Testis (tissue), 3 donors: ENCODE measurements around the gene MYH3. TPM values are rescaled to one million over a fixed set of nuclear protein-coding genes. Genes with fewer than 3 reads are reported as not detected.

Experiments used
- DNase-seq: peaks from one replicate; pipeline ENCODE4 v3.0.0-alpha.2; 2019
- H3K27ac ChIP-seq, 2 donors: fragments of 200-600 bp; sonication (generic); one replicate each; pipeline ENCODE4 v1.5.1; 2019
- H3K27me3 ChIP-seq: fragments of 200-600 bp; sonication (generic); one replicate; pipeline ENCODE4 v1.5.1; 2019
- H3K36me3 ChIP-seq: fragments of 200-600 bp; sonication (generic); one replicate; pipeline ENCODE4 v1.5.1; 2017; ENCODE audit warnings: low read depth; ENCODE audit errors: missing control alignments
- H3K4me1 ChIP-seq: fragments of 200-600 bp; sonication (generic); one replicate; pipeline ENCODE4 v1.5.1; 2019
- H3K4me3 ChIP-seq, 2 donors: fragments of 200-600 bp; sonication (generic); one replicate each; pipeline ENCODE4 v1.5.1; 2017 to 2019
- H3K9me3 ChIP-seq: fragments of 200-600 bp; sonication (generic); one replicate; pipeline ENCODE4 v1.5.1; 2017
- CTCF ChIP-seq, 3 experiments: fragments of 450-650 bp in 2 of 3; fragments of 200-600 bp in 1 of 3; sonication (generic) in 1 of 3; IDR thresholded peaks; one replicate each; pipeline ENCODE4 v1.5.1; 2016 to 2019; ENCODE audit warnings: antibody characterized with exemption in 3 of 3, mild to moderate bottlenecking in 2 of 3, moderate library complexity in 1 of 3
- POLR2A ChIP-seq: fragments of 450-650 bp; IDR thresholded peaks from one replicate; pipeline ENCODE4 v1.6.1; 2017; ENCODE audit warnings: antibody characterized with exemption, mild to moderate bottlenecking, moderate library complexity
- WGBS, 2 donors: methylation state at CpG; one replicate each; pipeline ENCODE4 v1.1.5; 2018; 5-methylcytosine and 5-hydroxymethylcytosine counted together
- intact Hi-C: fragments of 100-400 bp; cut with DNase I; formaldehyde crosslinking; loops from one replicate; pipeline ENCODE4 v1.15.1; 2023; ENCODE audit warnings: low total_unique reads
- polyA plus RNA-seq: library from polyadenylated mRNA; stranded (reverse); fragments of 350-450 nt; fragmentation: Illumina TruSeq; extraction: RNeasy Lipid Tissue Mini Kit (QIAGEN cat#74804); gene quantifications from one replicate; pipeline ENCODE4 v1.2.3, GENCODE V29; 2014; ENCODE audit warnings: low read depth, low replicate concordance; ENCODE audit not compliant: insufficient read depth
- total RNA-seq, 2 donors: library from RNA; depleted of rRNA; stranded (reverse); fragments of >200 nt; gene quantifications; one replicate each; pipeline ENCODE4 v1.2.3, GENCODE V29; 2016

MYH3 gene
- total and polyA plus RNA-seq, 3 donors from 2014 or later = 18.1 to 35.3 (median 19.3) TPM

- H3K27me3 ChIP-seq = peaks cover 2% of the 10 kb centered on the region
- no peak overlapping the region for H3K4me3 ChIP-seq
- no peak for TF ChIP-seq CTCF (IDR thresholded peaks at IDR 0.05)
- no peak for TF ChIP-seq POLR2A
- DNase-seq = no peak
- intact Hi-C loops = no loop called here
- 70 to 83% methylated on average over 5 of the region's 5 CpGs for WGBS, 2 donors
- no peaks in the 10 kb centered on the region for H3K36me3 ChIP-seq
- no peaks in the 10 kb centered on the region for H3K9me3 ChIP-seq
- H3K27ac ChIP-seq = no peak overlapping the region
- no peaks in the 10 kb centered on the region for H3K4me1 ChIP-seq
Measured at GRCh38 chr17:10608244-10608643, 48.9 kb downstream of the MYH3 start.

- Histone ChIP-seq H3K4me1 (no peaks in the 10 kb centered on the region), H3K36me3 (no peaks in the 10 kb centered on the region), H3K9me3 (no peaks in the 10 kb centered on the region), H3K27me3 (peaks cover 2% of the 10 kb centered on the region), H3K4me3 (no peak overlapping the region), H3K27ac (no peak overlapping the region)
- intact Hi-C loops = no loop called here
- TF ChIP-seq CTCF (IDR thresholded peaks at IDR 0.05) (no peak), POLR2A (no peak)
- DNase-seq = no peak
- 86 to 96% methylated on average over 3 of the region's 3 CpGs for WGBS, 2 donors
Measured at GRCh38 chr17:10606110-10606509, 51.0 kb downstream of the MYH3 start.

GRCh38 chr17:10605221-10605783 is 51.8 kb downstream of the MYH3 start:
- Histone ChIP-seq H3K4me1 (no peaks in the 10 kb centered on the region), H3K4me3 (no peak overlapping the region), H3K36me3 (no peaks in the 10 kb centered on the region), H3K27me3 (peaks cover 2% of the 10 kb centered on the region), H3K9me3 (no peaks in the 10 kb centered on the region), H3K27ac (no peak overlapping the region)
- 60 to 78% methylated on average over 5 of the region's 5 CpGs for WGBS, 2 donors
- intact Hi-C loops = no loop called here
- DNase-seq = no peak
- TF ChIP-seq POLR2A (no peak), CTCF (IDR thresholded peaks at IDR 0.05) (no peak)

GRCh38 chr17:10604521-10604920 is 52.6 kb downstream of the MYH3 start:
- Histone ChIP-seq H3K27ac (no peak overlapping the region), H3K4me1 (no peaks in the 10 kb centered on the region), H3K4me3 (no peak overlapping the region), H3K27me3 (peaks cover 2% of the 10 kb centered on the region), H3K36me3 (no peaks in the 10 kb centered on the region), H3K9me3 (no peaks in the 10 kb centered on the region)
- TF ChIP-seq POLR2A (no peak), CTCF (IDR thresholded peaks at IDR 0.05) (no peak)
- WGBS, 2 donors = 91 to 92% methylated on average over 8 of the region's 8 CpGs
- intact Hi-C loops = no loop called here
- DNase-seq = no peak

- Histone ChIP-seq H3K36me3 (no peaks in the 10 kb centered on the region), H3K27ac (no peak overlapping the region), H3K27me3 (peaks cover 2% of the 10 kb centered on the region), H3K4me3 (no peak overlapping the region), H3K9me3 (no peaks in the 10 kb centered on the region), H3K4me1 (no peaks in the 10 kb centered on the region)
- DNase-seq = no peak
- intact Hi-C loops = no loop called here
- 60 to 77% methylated on average over 2 to 3 of the region's 3 CpGs for WGBS, 2 donors
- no peak for TF ChIP-seq CTCF (IDR thresholded peaks at IDR 0.05)
- no peak for TF ChIP-seq POLR2A
Measured at GRCh38 chr17:10603931-10604330, 53.2 kb downstream of the MYH3 start.
